HG03025 (cell line): Measurements from ENCODE around the gene HAUS1.

Experiments used
- ATAC-seq: cut with Tn5 transposase; IDR thresholded peaks from one replicate; pipeline ENCODE4 v1.9.1; 2021; ENCODE audit warnings: mild to moderate bottlenecking, moderate library complexity; ENCODE audit not compliant: unreplicated experiment, low FRiP score

The HAUS1 gene, protein sequence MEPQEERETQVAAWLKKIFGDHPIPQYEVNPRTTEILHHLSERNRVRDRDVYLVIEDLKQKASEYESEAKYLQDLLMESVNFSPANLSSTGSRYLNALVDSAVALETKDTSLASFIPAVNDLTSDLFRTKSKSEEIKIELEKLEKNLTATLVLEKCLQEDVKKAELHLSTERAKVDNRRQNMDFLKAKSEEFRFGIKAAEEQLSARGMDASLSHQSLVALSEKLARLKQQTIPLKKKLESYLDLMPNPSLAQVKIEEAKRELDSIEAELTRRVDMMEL

DNA sequence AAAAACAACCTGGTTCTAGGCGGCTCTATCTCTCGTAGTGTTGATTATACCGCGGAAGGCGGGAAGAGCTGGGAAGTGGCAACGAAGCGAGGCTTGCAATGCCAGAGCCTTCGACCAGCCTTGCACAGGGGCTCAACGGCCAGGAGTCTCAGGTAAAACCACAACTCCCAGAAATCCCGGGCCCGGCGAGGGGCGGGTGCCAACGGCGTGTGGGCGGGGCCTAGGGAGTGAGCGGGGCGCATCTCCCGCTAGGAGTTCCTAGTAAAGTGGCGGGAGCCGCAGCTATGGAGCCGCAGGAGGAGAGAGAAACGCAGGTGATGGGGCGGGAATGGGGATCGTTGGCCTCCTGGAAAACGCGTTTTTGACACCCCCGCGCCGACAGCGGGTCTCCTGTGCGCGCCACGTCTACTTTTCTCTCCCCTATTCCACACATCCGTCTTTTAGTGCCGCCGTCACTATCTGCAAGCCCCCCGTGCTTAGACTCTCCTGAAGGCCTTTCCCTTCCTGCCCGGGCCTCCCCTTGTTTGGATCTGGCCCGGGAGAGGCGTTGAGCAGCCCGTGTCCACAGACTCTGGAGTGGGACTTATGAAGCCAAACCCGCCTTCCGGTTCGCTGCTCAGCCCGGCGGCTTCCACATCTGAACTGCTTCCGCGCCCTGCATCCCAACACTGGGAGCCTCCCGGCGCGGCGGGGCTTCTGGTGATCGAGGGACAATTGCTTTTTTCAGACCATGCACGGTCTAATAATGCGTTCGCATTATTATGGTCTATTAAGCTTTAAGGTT, at the start of gene HAUS1:
HAUS1 (plus strand) TSS at position 258 of the 784 bp plus-strand sequence; CDS start at position 285, 27 bp downstream.
- peak; percentile 94 for ATAC-seq

DNA sequence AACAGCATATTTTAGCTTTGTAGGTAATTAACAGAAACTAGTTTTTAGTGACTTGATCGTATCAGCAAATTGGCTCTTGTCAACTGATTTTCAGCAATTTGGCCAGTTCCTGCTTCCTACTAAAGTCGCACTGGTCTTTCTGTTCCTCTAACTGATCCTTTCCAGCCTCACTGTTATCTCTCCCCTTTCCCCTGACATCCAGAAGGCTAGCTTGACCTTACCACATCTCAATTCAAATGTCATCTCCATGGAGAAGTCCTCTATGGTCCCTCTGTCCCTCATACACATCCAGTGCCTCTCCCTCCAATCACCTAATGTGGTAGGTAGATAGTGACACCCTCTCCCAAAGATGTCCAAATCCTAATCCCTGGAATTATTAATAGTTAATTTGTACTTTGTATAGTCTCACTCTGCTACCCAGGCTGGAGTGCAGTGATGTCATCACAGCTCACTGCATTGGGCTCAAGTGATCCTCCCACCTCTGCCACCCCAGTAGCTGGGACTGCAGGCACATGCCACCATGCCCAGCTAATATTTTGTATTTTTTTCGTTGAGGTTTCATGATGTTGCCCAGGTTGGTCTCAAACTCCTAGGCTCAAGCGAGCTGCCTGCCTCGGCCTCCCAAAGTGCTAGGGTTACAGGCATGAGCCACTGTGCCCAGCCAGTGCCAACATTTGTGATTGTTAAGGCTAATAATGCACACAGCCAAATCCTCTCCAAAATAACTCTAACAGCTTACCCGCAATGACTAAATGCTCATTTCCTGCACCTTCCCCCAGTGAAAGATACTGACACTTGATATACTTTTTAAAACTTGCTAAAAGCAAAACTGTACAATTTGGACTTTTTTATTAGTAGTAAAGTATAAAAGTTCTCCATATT, 49.0 kb upstream of the HAUS1 start:
- ATAC-seq = no peak

DNA sequence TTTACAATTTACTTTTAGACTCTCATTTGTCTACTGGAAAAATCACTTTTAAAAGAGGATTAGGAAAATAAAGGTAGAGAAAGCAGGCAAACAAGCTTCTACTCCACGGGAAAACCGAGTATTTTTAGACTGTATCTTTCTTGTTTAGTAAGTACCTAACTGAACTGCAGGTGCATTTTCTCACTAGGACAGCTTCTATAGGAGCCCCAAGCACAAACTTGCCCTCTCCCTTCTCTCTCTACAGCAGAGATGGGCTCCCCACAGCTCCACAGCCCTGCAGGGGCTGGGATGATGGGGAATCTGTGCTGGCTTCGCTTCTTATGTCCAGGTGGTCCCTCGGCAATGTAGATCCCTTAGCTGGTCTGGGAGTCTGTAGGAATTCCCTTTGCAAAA, 48.4 kb upstream of the HAUS1 start:
- no peak for ATAC-seq

DNA sequence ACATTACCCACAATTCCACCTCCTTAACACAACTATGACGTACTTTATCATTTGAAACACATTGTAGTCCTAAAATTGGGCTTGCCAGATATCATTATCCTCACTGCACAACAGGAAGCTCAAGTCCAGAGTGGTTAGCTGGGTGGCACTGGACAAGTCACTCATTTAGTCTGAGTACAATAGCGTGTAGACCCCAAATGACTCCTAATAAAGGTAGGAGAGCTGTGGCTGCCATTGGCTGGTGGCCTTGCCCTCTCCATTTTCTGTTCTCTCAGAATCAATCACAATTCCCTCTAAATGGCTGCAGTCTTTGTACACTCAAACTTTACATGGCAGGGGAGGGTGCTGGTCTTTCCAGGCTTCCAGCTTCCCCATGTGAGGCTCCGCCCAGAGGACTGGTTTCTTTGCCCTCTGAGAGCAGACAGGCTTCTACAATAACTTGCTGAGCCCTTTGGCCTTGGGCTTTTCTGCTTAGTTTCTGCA, 43.8 kb upstream of the HAUS1 start:
- no peak for ATAC-seq

DNA sequence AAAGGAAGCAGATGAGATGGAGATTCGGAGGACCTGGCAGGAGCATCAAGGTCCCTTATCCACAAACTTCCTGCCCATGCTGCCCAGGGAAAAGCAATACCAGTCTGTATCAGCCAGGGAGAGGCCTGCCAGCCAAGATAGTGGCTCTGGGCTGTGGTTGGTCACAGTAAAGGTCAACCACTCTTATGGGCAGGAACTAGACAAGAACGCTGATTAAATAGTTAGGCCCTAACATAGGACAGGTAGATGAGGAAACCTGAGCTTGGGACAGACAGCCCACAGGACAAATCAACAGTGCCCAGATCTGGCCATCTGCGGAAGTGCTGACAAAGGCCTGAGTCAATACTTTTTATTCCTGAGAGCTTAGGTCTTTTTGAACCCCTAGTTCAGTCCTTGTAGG, 42.8 kb upstream of the HAUS1 start:
- ATAC-seq = no peak

DNA sequence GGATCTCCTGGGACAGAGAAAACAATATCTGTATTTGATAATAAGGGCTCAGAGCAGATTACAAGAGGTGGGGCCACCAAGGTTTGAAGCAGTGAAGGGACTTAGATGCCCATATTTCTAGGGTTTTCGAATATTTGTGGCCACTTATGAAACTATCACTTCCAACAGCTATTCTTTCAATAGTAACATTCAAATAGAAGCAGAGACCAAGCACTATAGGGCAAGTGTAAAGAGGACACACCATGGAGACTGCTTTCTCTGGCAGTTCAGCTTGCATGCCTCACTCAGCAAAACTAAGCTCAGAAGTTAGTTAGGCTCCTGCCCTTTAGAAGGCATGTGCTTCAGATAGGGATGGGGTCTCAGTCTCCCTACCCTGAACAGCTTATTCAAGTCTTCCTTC, 42.4 kb upstream of the HAUS1 start:
- ATAC-seq = no peak

DNA sequence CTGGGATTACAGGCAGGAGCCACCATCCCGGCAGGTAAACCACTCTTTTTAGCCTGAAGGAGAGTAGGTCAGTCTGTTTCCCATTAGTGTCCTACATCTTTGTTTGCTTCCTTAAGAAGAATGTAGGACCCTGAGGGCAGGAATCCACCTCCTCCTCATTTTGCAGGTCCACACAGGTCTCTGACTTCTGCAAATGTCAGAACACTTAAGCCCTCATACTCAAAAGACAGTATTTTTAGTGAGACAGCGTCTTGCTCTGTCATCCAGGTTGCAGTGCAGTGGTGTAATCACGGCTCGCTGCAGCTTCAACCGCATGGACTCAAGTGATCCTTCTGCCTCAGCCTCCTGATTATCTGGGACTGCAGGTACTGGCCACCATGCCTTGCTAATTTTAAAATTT, 41.4 kb upstream of the HAUS1 start:
- no peak for ATAC-seq

DNA sequence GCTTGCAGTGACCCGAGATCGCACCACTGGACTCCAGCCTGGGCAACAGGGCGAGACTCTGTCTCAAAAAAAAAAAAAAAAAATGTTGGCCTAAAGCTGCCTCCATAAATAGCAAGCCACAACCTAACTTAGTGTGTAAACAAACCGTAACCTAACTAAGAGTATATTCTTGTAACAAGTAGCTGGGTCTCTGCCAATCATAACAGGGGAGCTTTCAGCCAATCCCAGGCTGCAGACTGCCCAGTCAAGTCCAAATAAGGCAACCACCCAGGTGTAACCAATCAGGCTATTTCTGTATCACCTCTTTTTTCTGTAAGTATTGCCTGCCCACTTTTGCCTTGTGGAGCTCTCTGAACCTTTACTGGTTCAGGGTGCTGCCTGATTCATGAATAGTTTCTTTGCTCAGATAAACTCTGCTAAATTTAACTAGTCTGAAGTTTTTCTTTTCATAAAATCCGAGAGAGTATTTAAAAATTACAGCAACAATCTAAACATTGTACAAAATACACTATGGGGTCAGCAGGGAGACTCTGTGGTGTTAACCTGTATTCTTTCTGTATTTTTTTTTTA, 36.7 kb upstream of the HAUS1 start:
- no peak for ATAC-seq

DNA sequence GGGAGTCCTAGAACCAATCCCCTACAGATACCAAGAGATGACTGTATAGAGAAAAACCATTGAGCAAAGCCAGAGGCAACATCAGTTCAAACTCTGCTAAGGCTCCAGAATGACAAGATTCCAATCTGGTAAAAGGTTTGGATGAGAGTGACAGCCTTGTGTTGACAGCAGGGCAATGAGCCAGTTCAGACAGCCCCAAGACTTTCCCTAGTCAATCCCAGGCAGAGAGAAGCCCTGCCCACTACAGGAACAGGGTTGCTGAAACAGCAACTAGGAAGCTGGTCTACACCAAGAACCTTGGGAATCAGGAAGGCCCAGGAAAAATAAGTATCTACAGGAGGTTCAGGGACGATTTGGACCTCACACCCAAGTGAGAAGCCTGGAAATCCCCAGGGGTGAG, 35.4 kb upstream of the HAUS1 start:
- ATAC-seq = no peak

DNA sequence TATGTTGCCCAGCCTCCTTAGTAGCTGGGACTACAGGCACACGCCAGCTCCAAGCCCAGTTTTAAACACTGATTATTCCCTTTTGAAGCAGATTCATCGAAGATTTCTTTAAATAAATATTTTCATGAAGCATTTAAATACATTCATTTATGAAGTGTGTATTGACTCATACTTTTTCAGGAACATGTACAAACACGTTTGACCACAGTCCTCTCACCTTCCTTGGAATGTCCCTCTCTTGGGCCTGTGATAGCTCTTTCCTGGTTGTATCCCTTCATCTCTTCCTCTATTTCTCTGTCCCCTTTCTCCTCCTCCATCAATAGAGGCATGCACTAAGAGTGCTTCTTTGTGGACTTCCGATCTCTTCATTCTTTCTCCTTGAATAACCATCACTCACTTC, 34.7 kb upstream of the HAUS1 start:
- ATAC-seq = no peak

DNA sequence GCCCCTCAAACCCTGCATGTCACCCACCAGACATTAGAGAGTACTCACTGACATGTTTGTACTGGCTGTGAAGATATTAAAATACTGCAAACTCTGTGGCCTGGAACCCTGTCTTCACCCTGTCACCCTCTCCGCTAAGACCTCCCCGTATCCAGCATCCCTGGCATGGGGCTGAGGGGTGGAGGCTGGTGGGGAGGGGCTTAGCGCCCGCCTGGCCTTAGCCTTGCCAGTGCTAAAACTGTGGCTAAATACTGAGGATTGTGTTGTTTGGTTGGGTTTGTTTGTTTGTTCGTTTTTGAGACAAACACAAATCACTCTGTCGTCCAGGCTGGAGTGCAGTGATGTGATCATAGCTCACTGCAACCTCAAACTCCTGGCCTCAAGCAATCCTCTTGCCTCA, 34.0 kb upstream of the HAUS1 start:
- no peak for ATAC-seq

DNA sequence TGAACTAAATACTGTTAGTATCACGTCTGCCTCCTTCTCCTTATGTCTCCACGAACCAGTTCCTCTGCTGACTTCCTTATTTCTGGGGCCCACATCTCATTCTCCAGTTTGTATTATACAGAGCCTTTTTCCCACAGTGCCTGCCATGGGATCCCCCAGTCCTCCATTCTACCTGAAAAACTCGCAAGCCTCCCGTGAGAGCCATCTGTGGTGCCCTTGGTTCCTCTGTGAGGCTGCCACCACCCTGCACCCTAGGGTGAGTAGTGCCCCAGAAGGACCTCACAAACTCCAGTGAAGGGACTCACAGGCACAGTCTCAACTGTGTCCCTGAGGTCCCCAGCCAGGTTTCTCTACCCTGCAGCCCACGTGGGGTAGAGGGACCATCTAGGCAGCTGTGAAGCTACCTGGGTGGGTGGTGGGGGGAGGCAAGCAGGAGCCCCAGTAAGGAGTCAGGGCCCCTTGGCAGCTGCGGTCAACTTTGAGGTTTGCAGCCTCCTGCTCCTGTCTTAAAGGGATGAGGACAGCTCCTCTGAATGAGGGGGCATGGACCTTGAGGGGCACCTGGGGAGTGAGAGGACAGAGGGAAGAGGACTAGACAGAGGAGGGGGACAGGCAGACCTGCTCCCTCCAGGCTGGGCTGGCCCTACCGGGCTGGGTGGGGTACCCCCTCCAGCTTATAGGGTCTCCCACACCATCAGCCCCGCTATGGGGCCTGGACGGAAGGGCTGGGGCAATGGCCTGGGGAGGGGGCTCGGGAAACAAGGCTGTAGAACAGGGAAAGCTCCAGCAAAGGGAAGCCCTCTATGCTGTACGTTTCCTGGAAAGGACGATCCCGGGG, 33.2 kb upstream of the HAUS1 start:
- no peak for ATAC-seq

DNA sequence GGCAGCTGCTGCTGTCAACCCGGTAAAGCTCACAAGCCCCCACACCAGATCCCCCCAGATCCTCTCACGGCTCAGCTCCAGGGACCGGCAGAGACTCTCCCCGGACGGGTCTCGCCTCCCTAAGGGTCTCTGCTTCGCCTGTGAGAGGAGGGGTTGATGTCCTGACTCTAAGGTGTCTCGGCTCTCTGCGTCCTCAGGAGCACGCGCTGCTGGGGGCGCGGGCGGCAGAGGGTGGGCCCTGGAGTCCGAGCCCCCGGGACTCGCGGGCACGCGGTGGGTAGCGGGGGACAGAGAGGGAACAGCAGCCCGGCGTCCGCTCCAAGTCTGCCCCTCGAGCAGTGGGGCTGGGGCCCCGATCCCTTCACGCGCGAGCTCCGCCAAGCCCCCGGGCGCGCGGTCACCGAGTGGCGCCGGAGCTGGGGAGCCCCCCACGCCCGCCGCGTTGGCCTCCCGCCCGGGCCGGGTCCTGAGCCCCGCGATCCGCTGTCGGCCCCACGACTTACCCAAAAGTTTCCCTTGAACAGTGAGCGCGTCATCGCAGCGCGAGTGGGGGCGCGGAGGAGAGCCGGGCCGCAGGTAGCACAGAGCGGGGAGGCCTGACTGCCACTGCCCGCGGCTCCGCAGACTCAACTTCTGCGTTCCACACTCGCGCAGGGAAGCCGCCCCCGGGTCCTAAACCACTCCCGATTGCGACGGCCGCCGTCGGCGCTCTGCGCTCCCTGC, 32.4 kb upstream of the HAUS1 start, which contains the start of gene PSTPIP2:
PSTPIP2 (minus strand) TSS at position 608 of the 723 bp plus-strand sequence; CDS start at position 536, 72 bp downstream.
- peak; percentile 84 for ATAC-seq

DNA sequence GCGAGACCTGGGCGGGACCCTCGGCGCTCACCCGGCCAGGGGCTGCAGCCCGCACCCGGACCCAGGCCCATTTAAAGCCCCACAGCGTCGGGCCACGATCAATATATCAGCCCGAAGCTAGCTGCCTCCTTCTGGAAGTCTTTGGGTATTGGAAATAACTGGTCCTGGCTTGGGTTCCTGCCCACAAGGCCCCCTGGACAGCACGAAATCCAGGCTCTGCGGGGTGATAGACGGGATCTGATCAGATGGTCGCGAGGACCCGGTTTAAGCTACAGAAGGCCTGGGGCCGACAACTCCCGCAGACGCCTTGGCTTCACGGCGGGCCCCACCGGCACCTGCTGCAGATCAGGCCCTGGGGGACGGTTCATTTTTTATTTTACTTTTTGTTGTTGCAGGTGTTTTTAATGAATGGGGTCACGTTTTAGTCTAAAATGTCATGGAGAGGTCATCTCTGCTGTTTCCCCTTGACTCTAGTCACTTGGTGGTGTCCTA, 31.8 kb upstream of the HAUS1 start:
- no peak for ATAC-seq

DNA sequence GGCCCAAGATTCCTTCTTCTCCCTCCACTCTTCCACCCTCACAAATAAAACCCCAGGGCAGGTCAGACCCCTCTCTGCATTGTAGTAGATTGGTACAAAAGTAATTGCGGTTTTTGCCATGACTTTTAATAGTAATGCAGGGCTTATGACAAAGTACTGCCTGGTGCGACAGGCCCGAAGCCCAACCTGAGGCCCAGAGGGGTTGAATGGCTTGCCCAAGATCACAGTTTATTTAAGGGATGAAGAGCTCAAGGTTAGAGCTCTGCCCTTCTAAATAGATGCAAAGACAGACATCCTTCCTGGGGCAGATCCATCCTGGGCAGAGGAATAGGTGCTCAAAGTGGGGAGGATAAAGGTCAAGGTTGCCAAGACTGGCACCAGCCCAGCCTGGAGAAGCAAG, 31.2 kb upstream of the HAUS1 start:
- ATAC-seq = no peak

DNA sequence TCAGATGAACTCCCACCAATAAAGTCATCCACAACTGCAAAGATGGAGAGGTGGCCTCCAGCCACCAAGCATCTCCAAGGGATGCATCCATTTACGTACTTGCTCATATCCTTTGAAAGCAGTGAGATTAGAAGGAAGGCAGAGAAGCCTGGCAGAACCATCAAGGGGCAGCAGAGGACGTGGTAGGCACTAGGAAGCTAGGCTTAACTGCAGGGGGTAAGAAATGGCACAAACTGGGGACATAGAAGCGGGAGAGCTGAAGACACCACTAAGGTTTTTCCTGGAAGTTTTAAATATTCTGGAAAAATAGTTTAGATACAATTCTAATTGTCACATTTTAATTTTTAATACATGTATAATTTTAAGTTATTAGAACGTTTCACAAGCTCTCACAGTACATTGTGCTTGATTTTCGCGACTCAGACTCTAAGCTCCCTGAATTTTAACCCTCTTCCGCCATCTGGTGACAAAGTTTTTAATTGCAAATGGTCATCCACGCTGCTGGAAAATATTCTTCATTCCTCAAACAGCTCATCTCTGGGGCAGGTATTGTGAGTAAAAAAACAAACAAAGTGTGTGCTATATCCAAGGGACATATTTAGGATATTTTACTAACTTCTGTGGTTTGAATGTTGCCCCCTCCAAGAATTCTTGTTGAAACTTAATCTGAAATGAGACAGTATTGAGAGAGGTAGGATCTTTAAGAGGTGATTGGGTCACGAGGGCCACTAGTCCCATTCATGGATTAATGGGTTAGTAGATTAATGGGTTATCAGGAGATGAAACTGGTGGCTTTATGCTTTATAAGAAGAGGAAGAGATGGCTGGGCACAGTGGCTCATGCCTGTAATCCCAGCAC, 30.5 kb upstream of the HAUS1 start:
- no peak for ATAC-seq

DNA sequence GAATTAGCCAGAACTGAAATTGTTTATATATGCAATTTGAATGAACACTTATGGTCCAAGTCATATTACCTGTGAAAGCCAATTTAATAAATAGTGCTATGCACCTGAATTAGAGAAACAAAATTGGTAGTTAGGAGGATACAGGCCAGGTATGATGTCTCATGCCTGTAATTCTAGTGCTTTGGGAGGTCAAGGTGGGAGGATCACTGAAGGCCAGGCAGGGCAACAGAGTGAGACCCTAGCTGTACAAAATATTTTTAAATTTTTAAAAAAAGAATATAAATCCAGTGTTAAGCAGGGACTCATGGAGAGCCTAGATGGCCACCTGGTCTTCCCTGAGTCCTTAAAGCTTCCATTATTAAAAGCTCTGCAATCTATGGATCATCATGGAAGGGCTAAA, 24.8 kb upstream of the HAUS1 start:
- ATAC-seq = no peak

DNA sequence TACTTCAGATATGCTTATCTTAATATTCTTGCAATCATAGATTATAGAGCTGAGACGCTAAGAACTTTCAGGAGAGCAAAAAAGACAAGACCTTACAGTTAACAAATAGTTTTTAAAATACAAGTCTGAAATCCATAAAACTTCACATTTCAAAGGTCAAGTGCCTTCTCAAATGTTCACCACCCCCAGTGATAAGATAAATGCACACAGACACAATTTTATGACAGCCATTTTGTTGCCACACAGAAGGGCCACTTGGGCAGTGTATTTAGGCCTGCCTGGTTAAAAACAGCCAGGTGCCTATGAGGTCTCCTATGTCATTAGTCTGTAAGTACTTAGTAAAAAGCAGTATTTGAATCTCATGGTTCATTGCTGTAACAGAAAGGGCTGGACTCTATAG, 24.0 kb upstream of the HAUS1 start:
- ATAC-seq = no peak
